Liver (tissue), 3 donors: ENCODE results near the gene CITED2.

ENCODE experiments used
- ATF3 ChIP-seq: IDR thresholded peaks from 2 replicates; pipeline ENCODE4 v1.6.1; 2016; ENCODE audit warnings: antibody characterized with exemption
- RXRA ChIP-seq, 2 donors: IDR thresholded peaks; 2 replicates each; pipeline ENCODE4 v1.6.1; 2017 to 2018; ENCODE audit warnings: antibody characterized with exemption in 2 of 2, mild to moderate bottlenecking in 1 of 2
- TF ChIP-seq, protein P1 (sequence below): fragments of 150-350 bp; IDR thresholded peaks from 2 replicates; pipeline ENCODE4 v1.5.1; 2017; ENCODE audit warnings: improper control_type of control experiment, low read depth, low read length; ENCODE audit not compliant: missing input control
- donor health status: healthy.
- donor health status: healthy.

DNA sequence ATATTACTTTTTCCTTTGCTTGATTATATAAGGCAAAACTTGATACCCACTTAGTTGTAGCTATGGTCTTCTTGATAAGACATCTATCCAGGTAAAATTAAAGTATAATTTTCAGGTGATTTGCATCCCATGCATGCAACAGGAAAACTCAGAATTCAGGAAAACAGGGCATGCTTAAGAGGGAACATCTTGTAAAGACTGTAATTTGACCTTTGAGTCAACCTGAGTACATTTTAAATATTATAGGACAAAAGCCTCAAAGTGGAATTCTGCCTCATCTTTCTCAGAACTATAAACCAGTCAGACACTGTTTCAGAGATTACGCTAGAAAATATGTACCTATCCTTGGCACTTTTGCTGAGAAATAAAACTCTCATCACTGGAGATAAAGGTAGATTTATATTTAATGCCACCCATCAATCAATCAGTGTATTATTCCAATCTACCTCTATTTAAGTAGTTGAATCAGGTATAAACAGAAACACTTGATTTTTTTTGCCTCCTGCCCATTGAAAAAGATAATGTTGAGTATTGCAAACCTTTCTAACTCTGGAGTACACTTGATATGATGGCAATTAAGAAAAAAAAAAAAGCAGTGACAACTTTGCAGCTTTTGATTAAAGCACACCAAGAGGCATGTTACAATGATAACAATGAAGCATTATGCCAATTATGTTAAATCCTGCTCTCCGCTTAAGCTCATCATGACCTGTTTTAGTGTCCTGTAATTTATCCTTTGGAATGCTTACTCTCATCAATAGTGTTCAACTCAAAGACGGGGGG lies 2.8 kb downstream of the CITED2 start:
- TF ChIP-seq, protein P1, sequence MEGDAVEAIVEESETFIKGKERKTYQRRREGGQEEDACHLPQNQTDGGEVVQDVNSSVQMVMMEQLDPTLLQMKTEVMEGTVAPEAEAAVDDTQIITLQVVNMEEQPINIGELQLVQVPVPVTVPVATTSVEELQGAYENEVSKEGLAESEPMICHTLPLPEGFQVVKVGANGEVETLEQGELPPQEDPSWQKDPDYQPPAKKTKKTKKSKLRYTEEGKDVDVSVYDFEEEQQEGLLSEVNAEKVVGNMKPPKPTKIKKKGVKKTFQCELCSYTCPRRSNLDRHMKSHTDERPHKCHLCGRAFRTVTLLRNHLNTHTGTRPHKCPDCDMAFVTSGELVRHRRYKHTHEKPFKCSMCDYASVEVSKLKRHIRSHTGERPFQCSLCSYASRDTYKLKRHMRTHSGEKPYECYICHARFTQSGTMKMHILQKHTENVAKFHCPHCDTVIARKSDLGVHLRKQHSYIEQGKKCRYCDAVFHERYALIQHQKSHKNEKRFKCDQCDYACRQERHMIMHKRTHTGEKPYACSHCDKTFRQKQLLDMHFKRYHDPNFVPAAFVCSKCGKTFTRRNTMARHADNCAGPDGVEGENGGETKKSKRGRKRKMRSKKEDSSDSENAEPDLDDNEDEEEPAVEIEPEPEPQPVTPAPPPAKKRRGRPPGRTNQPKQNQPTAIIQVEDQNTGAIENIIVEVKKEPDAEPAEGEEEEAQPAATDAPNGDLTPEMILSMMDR = no peak
- TF ChIP-seq RXRA (IDR thresholded peaks at IDR 0.05) = no peak
- TF ChIP-seq ATF3 = no peak
